ENCODE data around the gene FCGR3A.

FCGR3A gene

DNA sequence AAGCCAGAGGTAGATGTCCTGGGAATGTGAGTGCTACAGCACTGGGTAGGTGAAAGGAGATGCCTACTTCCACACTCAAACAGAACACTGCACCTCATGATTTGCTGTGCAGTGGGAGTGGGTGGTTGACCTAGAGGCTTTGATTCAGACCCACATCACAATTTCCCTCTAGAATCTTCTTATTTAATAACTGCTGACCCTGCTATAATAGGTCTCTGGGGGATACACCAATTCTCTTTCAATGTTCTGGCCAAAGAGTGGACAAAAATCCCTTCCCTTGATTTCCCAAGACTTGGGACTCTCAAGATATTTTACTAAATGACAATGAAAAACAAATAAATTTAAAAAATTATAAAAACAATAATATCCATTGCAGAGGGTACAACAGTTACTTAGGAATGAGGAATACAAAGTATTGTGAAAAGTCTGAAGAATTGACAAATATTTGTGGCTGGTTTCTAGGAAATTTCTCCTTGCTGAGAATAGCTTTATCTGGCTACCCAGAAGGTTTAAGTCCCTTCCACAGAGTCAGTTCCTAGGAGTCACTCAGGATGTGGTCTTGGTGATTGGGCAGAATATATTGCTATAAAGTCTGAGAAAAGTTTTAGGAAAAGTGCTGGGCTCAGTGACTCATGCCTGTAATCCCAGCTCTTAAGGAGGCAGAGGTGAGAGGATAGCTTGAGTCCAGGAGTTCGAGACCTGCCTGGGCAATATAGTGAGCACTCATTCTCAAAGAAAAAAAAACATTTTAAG is 46.8 kb downstream of the FCGR3A start:
- no peak for DNase-seq (ENCODE audit: low read depth in 2 of 2)

DNA sequence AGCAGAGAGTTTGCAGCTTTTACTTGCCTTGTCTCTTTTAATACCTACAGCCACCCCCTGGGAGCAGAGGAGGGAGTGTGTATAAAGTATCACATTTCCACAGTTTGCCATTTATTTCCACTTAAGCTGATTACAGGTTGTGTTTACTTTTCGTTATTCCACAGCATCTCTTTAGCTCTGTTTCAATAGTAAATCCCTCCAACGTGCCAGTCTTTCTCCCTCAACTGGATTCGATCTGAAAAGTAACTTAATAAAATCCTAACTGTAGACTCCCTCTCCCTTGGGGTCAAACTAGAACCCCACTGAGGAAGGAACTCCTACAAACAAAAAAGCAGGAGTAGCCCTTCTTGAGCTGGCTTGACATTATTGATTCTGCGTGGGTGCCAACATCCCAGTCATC is 47.4 kb downstream of the FCGR3A start:
- DNase-seq (ENCODE audit: low read depth in 2 of 2) = no peak

DNA sequence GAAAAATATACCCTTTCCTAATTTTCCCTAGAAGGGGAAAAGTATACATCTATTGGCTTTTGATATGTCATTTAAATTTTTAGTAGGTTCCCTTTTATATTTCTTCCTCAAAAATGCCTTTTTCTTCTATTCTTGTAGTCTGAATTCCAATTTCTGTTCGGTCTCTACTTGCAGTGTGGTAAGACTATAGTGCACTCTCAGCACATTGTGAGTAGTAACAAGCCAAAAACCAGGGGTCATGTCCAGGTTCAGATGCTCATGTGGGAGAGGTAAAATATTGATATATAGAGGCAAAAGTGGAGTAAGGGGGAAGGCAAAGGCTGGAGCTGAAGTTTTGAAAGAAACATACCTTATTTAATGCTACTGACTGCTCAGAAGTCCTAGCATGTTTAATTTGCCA is 48.4 kb downstream of the FCGR3A start:
- no peak for DNase-seq (ENCODE audit: low read depth in 2 of 2)

DNA sequence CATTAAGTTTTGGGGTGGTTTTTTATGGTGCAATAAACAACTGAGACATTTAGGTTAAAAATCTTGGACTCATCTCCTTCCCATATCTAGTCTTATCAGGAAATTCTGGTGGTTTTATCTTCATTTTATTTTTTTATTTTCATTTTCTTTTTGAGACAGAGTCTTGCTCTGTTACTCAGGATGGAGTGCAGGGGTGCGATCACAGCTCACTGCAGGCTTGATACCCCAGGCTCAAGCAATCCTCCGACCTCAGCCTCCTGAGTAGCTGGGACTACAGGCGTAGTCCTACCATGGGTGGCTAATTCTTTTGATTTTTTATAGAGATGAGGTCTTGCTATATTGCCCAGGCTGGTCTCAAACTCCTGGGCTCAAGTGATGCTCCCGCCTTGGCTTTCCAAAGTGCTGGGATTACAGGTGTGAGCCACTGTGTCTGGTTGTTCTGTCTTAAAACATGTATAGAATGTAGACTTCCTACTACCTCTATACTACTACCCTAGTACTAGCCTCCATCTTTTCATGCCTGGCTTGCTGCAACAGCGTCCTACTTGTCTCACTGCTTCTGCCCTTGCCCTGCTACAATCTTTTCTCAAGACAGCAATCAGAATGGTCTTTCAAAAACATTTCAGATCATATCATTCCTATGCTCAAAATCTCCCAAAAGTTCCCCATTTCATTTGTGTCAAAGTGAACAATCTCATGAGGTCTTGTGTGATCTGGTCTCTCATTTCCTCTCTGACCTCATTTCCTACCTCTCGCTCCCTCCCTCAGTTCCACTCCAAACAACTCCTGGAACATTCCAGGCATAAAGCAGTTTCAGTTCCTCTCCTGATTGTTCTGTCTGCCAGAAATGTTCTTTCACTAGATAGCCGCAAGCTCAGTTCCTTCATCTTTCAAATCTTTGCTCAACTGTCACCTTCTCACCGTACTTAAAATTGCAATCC is 50.2 kb downstream of the FCGR3A start:
- DNase-seq (ENCODE audit: low read depth in 2 of 2) = no peak

DNA sequence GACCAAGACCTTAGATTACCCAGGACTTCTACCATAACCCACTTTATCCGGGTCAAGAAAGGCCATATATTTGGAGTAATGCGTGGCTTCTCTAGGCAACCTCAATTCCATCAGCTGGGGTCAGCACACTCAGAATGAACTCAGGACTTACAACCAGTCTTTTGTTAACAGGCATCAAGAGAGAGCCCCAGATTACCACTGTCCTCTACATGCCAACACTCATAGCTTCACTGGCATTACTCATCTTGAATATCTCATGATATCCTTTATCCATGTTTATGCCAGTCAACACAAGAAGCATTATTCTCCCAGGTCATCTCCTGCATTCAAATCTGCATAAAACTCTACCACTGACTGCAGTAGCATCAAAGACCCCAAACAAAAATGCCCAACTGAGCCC is 51.0 kb downstream of the FCGR3A start:
- DNase-seq (ENCODE audit: low read depth in 2 of 2) = no peak

DNA sequence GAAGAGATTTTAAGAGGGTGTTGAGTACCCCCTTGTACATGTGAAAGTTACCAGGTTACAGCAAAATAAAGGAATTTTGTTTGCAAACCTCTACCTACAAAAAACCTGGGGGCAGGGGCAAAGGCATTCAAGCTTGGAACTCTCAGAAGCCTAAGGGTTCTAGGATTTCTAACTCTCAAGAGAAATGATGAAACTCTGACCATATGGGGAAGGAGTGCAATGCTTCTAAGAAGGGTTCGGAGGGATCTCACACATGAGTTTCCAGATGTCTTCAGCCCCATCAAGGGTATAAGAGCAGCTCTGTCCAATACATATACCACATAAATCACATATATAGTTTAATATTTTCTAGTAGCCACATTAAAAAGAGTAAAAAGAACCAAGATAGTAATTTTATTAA is 51.7 kb downstream of the FCGR3A start:
- no peak for DNase-seq (ENCODE audit: low read depth in 2 of 2)

DNA sequence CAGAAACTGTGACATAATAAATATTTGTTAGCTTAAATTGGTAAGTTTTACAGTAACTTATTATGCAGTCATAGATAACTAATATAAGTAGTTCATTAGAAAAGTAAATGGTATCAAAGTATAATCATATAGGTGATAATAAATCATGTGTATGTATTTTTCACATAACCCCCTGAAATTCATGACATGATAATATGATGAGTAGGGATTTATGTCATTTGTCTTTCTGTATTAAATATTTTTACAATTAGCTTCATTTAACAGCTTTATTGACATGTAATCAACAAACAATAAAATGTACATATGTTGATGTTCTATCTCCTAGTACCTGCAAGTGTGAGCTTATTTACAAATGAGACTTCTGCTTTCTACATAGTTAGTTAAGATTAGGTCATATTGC is 54.1 kb downstream of the FCGR3A start:
- DNase-seq (ENCODE audit: low read depth in 2 of 2) = no peak

DNA sequence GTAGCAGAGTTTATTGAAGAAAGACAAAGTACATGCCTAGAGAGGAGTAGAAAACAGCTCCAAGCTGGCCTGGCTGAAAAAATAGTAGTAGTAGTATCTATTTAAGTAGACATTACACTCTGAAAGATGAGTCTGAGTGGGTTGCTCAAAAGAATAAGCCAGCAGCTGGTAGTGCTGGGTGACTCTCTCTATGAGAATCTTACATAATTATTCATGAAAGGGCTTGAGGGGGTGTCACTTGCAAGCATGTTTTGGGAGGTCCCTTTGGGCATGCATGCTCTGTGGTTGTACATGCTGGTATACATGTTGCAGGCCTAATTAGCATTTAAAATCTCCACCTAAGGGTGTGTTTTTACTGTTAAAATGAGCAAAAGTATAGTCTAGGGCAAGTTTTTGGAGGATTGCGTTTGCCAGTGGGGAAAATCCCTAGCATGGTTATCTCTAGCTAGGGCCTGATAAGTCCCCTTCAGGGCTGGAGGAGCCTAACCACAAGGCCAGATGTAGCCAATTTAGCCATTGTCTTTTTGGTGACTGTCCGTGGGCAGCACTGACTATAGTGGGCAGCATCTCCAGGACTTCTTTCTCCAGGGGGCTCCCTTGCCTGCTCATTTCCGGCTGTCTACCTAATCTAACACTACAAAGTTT is 55.4 kb downstream of the FCGR3A start:
- no peak for DNase-seq (ENCODE audit: low read depth in 2 of 2)

DNA sequence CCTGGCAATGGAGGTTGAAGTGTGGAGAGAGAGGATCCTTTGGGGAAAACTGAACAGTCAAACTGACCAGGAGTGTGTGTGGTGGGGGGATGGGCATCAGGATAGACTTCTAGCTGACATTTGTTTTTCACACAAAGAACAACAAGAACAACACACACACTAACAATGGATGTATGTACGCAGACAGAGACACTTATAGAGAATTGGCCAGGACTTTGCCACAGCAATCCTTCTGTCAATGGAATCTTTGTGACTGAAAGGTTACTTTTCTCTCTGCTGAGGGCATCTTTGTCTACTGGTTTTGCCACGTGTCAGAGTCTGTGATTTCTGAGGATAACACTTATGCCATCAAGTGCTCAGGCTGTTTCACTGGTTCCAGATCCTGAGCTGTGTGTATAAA is 56.8 kb downstream of the FCGR3A start:
- no peak for DNase-seq (ENCODE audit: low read depth in 2 of 2)
